A673 (cell line): Measurements from ENCODE around the gene DIS3L2. TPM values are rescaled to one million over a fixed set of nuclear protein-coding genes. Genes with fewer than 3 reads are reported as not detected.

ENCODE experiments used
- BruUV-seq: library from RNA; stranded (reverse); fragments of 400-500 nt; replicated peaks from 2 replicates; lab custom pipeline; 2021; lab: Mats Ljungman, UMichigan
- CTCF ChIA-PET: fragments of 300-600 bp; sonication (Branson Sonifier 250); formaldehyde crosslinking; loops from one replicate; lab custom pipeline; 2022; ENCODE audit warnings: antibody characterized with exemption; lab: Charles Lee
- POLR2A ChIA-PET: fragments of 300-600 bp; sonication (Branson Sonifier 250); formaldehyde crosslinking; loops from one replicate; lab custom pipeline; 2022; ENCODE audit warnings: antibody characterized with exemption; ENCODE audit not compliant: low non-redundant PET; lab: Charles Lee
- DNase-seq: peaks from one replicate; pipeline ENCODE4 v3.0.0-alpha.2; 2015; ENCODE audit warnings: low spot score
- H3K27ac ChIP-seq: fragments of 200-600 bp; sonication (generic); 2 replicates; pipeline ENCODE4 v1.5.1; 2016; ENCODE audit warnings: mixed run types, low read depth, mild to moderate bottlenecking, mixed read lengths, antibody characterized with exemption, low read length; ENCODE audit not compliant: poor library complexity, severe bottlenecking
- H3K27me3 ChIP-seq: fragments of 200-600 bp; sonication (generic); replicated peaks from 2 replicates; pipeline ENCODE4 v1.6.1; 2017; ENCODE audit warnings: mixed run types, low read depth, mild to moderate bottlenecking, mixed read lengths, antibody characterized with exemption, low read length; ENCODE audit not compliant: insufficient read depth, poor library complexity
- H3K36me3 ChIP-seq: fragments of 200-600 bp; sonication (generic); 2 replicates; pipeline ENCODE4 v1.6.1; 2016; ENCODE audit warnings: mixed run types, mild to moderate bottlenecking, mixed read lengths, antibody characterized with exemption, low read length; ENCODE audit not compliant: insufficient read depth, poor library complexity, severe bottlenecking
- H3K4me1 ChIP-seq: fragments of 200-600 bp; sonication (generic); 2 replicates; pipeline ENCODE4 v1.6.1; 2017; ENCODE audit warnings: mixed run types, mild to moderate bottlenecking, mixed read lengths, antibody characterized with exemption, low read length; ENCODE audit not compliant: insufficient read depth, poor library complexity, severe bottlenecking
- H3K4me3 ChIP-seq: fragments of 200-600 bp; sonication (generic); 2 replicates; pipeline ENCODE4 v1.5.1; 2016; ENCODE audit warnings: low read depth, mixed run types, mild to moderate bottlenecking, mixed read lengths, low read length; ENCODE audit not compliant: poor library complexity, severe bottlenecking
- H3K9me3 ChIP-seq: fragments of 200-600 bp; sonication (generic); 2 replicates; pipeline ENCODE4 v1.6.1; 2016; ENCODE audit warnings: mixed run types, low read depth, mild to moderate bottlenecking, mixed read lengths, antibody characterized with exemption, low read length; ENCODE audit not compliant: poor library complexity, severe bottlenecking
- CTCF ChIP-seq: fragments of 300-800, 200-600 bp; sonication (generic); conservative IDR thresholded peaks from 2 replicates; pipeline ENCODE4 v1.5.1; 2017; ENCODE audit warnings: low read depth, mild to moderate bottlenecking, antibody characterized with exemption, low read length, moderate library complexity, mixed read lengths
- EZH2 ChIP-seq: fragments of 200-600 bp; sonication (generic); IDR thresholded peaks from 2 replicates; pipeline ENCODE4 v1.6.1; 2017; ENCODE audit warnings: borderline replicate concordance, low read depth, mild to moderate bottlenecking, mixed read lengths, antibody characterized with exemption, low read length; ENCODE audit not compliant: poor library complexity, severe bottlenecking
- intact Hi-C: fragments of 100-400 bp; cut with micrococcal nuclease; formaldehyde crosslinking; loops from one replicate; pipeline ENCODE4 v1.10.0; 2022; ENCODE audit not compliant: unreplicated experiment
- total RNA-seq: library from RNA; stranded (reverse); gene quantifications from 2 replicates; pipeline ENCODE4 v1.2.3, GENCODE V29; 2021

Gene DIS3L2
- total RNA-seq, 1 experiment from 2014 or later = 38.7 TPM

- H3K27ac ChIP-seq = no peak overlapping the region
- H3K9me3 ChIP-seq = no peaks in the 10 kb centered on the region
- TF ChIP-seq CTCF = no peak
- TF ChIP-seq EZH2 = no peak
- DNase-seq = no peak
- CTCF ChIA-PET = interaction anchor here (1.0 to 1.5 kb wide), 2 partner anchors 217 to 236 kb away, joined by 6 to 10 read pairs; no protein-coding TSS in a partner anchor
- H3K27me3 ChIP-seq = no peaks in the 10 kb centered on the region
- POLR2A ChIA-PET = no interaction called here
- no peaks in the 10 kb centered on the region for H3K4me1 ChIP-seq
- no peaks in the 10 kb centered on the region for H3K36me3 ChIP-seq
- H3K4me3 ChIP-seq = no peak overlapping the region
- intact Hi-C loops = loop anchor here (1.0 to 5.0 kb wide), 2 partner anchors 217 to 235 kb away; no protein-coding TSS in a partner anchor
- BruUV-seq = no TSS peak
These were observed 181.0 kb downstream of the DIS3L2 start for GRCh38 chr2:232142502-232142901.

GRCh38 chr2:232146294-232146693 is 184.8 kb downstream of the DIS3L2 start:
- Histone ChIP-seq H3K27ac (no peak overlapping the region), H3K36me3 (no peaks in the 10 kb centered on the region), H3K4me1 (no peaks in the 10 kb centered on the region), H3K27me3 (no peaks in the 10 kb centered on the region), H3K4me3 (no peak overlapping the region), H3K9me3 (no peaks in the 10 kb centered on the region)
- no peak for DNase-seq
- no peak for TF ChIP-seq CTCF
- no peak for TF ChIP-seq EZH2
- BruUV-seq = no TSS peak
- ChIA-PET POLR2A (no interaction called here), CTCF (no interaction called here)
- intact Hi-C loops = no loop called here

GRCh38 chr2:232147440-232148077 is 186.0 kb downstream of the DIS3L2 start:
- CTCF ChIA-PET = no interaction called here
- POLR2A ChIA-PET = no interaction called here
- TF ChIP-seq EZH2 = no peak

GRCh38 chr2:232162187-232162586 is 200.7 kb downstream of the DIS3L2 start:
- no peak for DNase-seq
- BruUV-seq = no TSS peak
- CTCF ChIA-PET = no interaction called here
- H3K36me3 ChIP-seq = peaks cover 5% of the 10 kb centered on the region
- TF ChIP-seq CTCF = no peak
- TF ChIP-seq EZH2 = no peak
- no peak overlapping the region for H3K27ac ChIP-seq
- H3K4me1 ChIP-seq = no peaks in the 10 kb centered on the region
- H3K9me3 ChIP-seq = no peaks in the 10 kb centered on the region
- POLR2A ChIA-PET = no interaction called here
- no peak overlapping the region for H3K4me3 ChIP-seq
- no peaks in the 10 kb centered on the region for H3K27me3 ChIP-seq
- intact Hi-C loops = no loop called here

More at GRCh38 chr2:232147440-232148077, 186.0 kb downstream of the DIS3L2 start:
- no peaks in the 10 kb centered on the region for H3K4me1 ChIP-seq
- DNase-seq = no peak
- H3K36me3 ChIP-seq = no peaks in the 10 kb centered on the region
- H3K27ac ChIP-seq = no peak overlapping the region
- no peaks in the 10 kb centered on the region for H3K9me3 ChIP-seq
- BruUV-seq = no TSS peak
- intact Hi-C loops = no loop called here
- H3K27me3 ChIP-seq = no peaks in the 10 kb centered on the region
- no peak overlapping the region for H3K4me3 ChIP-seq
